OCI-LY7 (cell line): ENCODE data around the gene ZNF804A. TPM values are rescaled to one million over a fixed set of nuclear protein-coding genes. Genes with fewer than 3 reads are reported as not detected.

Experiments
- BruUV-seq: library from RNA; stranded (reverse); fragments of 400-500 nt; replicated peaks from 2 replicates; lab custom pipeline; 2021; lab: Mats Ljungman, UMichigan
- CTCF ChIA-PET: fragments of 300-600 bp; sonication (Branson Sonifier 250); formaldehyde crosslinking; loops from one replicate; lab custom pipeline; 2022; ENCODE audit warnings: antibody characterized with exemption; ENCODE audit not compliant: unreplicated experiment; lab: Charles Lee
- POLR2A ChIA-PET: fragments of 300-600 bp; sonication (Branson Sonifier 250); formaldehyde crosslinking; loops from one replicate; lab custom pipeline; 2022; ENCODE audit warnings: antibody characterized with exemption; lab: Charles Lee
- DNase-seq: peaks from one replicate; pipeline ENCODE4 v3.0.0-alpha.2; 2015; ENCODE audit warnings: low spot score
- H2AFZ ChIP-seq: fragments of 200-600 bp; sonication (generic), shearing (Covaris generic); 2 replicates; pipeline ENCODE4 v1.6.1; 2014; ENCODE audit warnings: mild to moderate bottlenecking, antibody characterized with exemption, low read length, moderate library complexity
- H3K27ac ChIP-seq: fragments of 200-600 bp; sonication (generic); 2 replicates; pipeline ENCODE4 v1.5.1; 2014; ENCODE audit warnings: mixed run types, low read depth, mild to moderate bottlenecking, moderate library complexity, low read length, inconsistent platforms; ENCODE audit not compliant: poor library complexity, severe bottlenecking
- H3K36me3 ChIP-seq: fragments of 200-600 bp; sonication (generic); 2 replicates; pipeline ENCODE4 v1.6.1; 2014; ENCODE audit warnings: mild to moderate bottlenecking, antibody characterized with exemption, low read length, moderate library complexity, mixed read lengths; ENCODE audit not compliant: insufficient read depth
- H3K4me1 ChIP-seq: fragments of 200-600 bp; sonication (generic); 2 replicates; pipeline ENCODE4 v1.5.1; 2014; ENCODE audit warnings: mild to moderate bottlenecking, low read length; ENCODE audit not compliant: insufficient read depth, poor library complexity, severe bottlenecking
- H3K4me2 ChIP-seq: fragments of 200-600 bp; sonication (generic); 2 replicates; pipeline ENCODE4 v1.6.1; 2014; ENCODE audit warnings: mild to moderate bottlenecking, low read length
- H3K4me3 ChIP-seq: fragments of 200-600 bp; sonication (generic); 2 replicates; pipeline ENCODE4 v1.5.1; 2014; ENCODE audit warnings: mild to moderate bottlenecking, low read depth, low read length; ENCODE audit not compliant: poor library complexity, severe bottlenecking
- H3K79me2 ChIP-seq: fragments of 200-600 bp; sonication (generic); 2 replicates; pipeline ENCODE4 v1.6.1; 2016; ENCODE audit warnings: low read depth, mild to moderate bottlenecking, low read length, moderate library complexity, mixed read lengths; ENCODE audit not compliant: insufficient read depth
- H3K9me2 ChIP-seq: fragments of 200-600 bp; sonication (generic); 2 replicates; pipeline ENCODE4 v1.6.1; 2016; ENCODE audit warnings: mild to moderate bottlenecking, low read length, mixed read lengths; ENCODE audit not compliant: insufficient read depth
- H3K9me3 ChIP-seq: fragments of 200-600 bp; sonication (generic); 2 replicates; pipeline ENCODE4 v1.6.1; 2014; ENCODE audit warnings: mild to moderate bottlenecking, mixed run types, low read length, mixed read lengths
- H4K20me1 ChIP-seq: fragments of 200-600 bp; sonication (generic); 2 replicates; pipeline ENCODE4 v1.6.1; 2014; ENCODE audit warnings: mild to moderate bottlenecking, antibody characterized with exemption, low read length, moderate library complexity, mixed read lengths; ENCODE audit not compliant: insufficient read depth
- CTCF ChIP-seq: fragments of 200-600 bp; sonication (generic); conservative IDR thresholded peaks from 2 replicates; pipeline ENCODE4 v1.5.1; 2014; ENCODE audit warnings: mild to moderate bottlenecking, antibody characterized with exemption, low read length, moderate library complexity, mixed read lengths
- EZH2phosphoT487 ChIP-seq: fragments of 200-600 bp; sonication (generic); IDR thresholded peaks from 2 replicates; pipeline ENCODE4 v1.6.1; 2018; ENCODE audit warnings: low read depth, borderline replicate concordance, mild to moderate bottlenecking, mixed run types, antibody characterized with exemption, low read length, moderate library complexity, mixed read lengths
- intact Hi-C: fragments of 100-400 bp; cut with micrococcal nuclease; formaldehyde crosslinking; loops from one replicate; pipeline ENCODE4 v1.10.0; 2022; ENCODE audit not compliant: unreplicated experiment
- total RNA-seq, 2 experiments: library from RNA; depleted of rRNA in 1 of 2; stranded (reverse); fragments of >200 nt in 1 of 2; shearing (Covaris generic) in 1 of 2; gene quantifications; 2 replicates each; pipeline ENCODE4 v1.2.3, GENCODE V29; 2014 to 2022

The ZNF804A gene
- total RNA-seq, 2 experiments from 2014 or later = 14.4 to 19.9 TPM

GRCh38 chr2:184596819-184597411, 1.4 kb upstream of the ZNF804A start:
- Histone ChIP-seq H3K4me2 (peak overlapping the region; percentile 95), H3K79me2 (peaks cover 33% of the 10 kb centered on the region), H3K27ac (peak overlapping the region; percentile 86), H3K4me3 (peak overlapping the region; percentile 93), H2AFZ (peak overlapping the region; percentile 90), H4K20me1 (peaks cover 13% of the 10 kb centered on the region), H3K36me3 (peaks cover 12% of the 10 kb centered on the region), H3K9me3 (no peaks in the 10 kb centered on the region), H3K4me1 (peaks cover 12% of the 10 kb centered on the region), H3K9me2 (no peaks in the 10 kb centered on the region)
- ChIA-PET CTCF (interaction anchor here (1.0 to 1.1 kb wide), 2 partner anchors 11 to 144 kb away, joined by 3 to 5 read pairs; no protein-coding TSS in a partner anchor), POLR2A (interaction anchor here (0.6 to 4.2 kb wide), 20 partner anchors 11 to 1746 kb away, joined by 3 to 30 read pairs (median 4); no protein-coding TSS in a partner anchor)
- DNase-seq = peak; percentile 91
- TF ChIP-seq CTCF (peak; percentile 84), EZH2phosphoT487 (no peak)
- intact Hi-C loops = loop anchor here (5.0 kb wide), 1 partner anchor 235 kb away; no protein-coding TSS in a partner anchor
- no TSS peak for BruUV-seq

DNA sequence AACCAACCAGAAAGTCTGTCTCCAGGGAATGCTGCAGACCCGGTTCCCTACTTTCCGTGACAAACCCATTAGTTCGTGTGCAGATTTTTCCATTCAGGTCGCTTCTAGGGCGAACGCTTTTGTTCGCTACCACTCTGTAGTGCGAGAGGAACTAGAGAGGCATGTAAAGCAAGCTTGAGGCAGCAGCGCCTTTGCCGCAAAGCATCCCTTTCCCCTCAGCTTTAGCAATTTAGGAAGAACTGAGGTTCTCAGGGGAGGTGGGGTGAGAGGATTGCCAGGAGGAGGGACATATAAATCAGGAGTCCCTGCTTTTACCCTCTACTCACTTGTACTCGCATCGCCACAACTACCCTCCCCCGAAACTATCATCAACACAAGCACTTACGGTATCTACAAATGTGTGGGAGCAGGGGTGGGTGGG, 748 bp upstream of the ZNF804A start:
- TF ChIP-seq CTCF (no peak), EZH2phosphoT487 (no peak)
- Histone ChIP-seq H3K27ac (peak overlapping the region; percentile 86), H3K4me3 (peak overlapping the region; percentile 93), H3K9me2 (no peaks in the 10 kb centered on the region), H3K4me2 (peak overlapping the region; percentile 95), H3K79me2 (peaks cover 40% of the 10 kb centered on the region), H3K36me3 (peaks cover 13% of the 10 kb centered on the region), H2AFZ (peak overlapping the region; percentile 90), H3K4me1 (peaks cover 16% of the 10 kb centered on the region), H3K9me3 (no peaks in the 10 kb centered on the region; the same call in 1 of the 2 replicates), H4K20me1 (peaks cover 13% of the 10 kb centered on the region)
- CTCF ChIA-PET = no interaction called here
- POLR2A ChIA-PET = interaction anchor here (0.8 to 4.2 kb wide), 14 partner anchors 10 to 665 kb away, joined by 3 to 30 read pairs (median 6); no protein-coding TSS in a partner anchor
- DNase-seq = peak; percentile 76
- no TSS peak for BruUV-seq
- intact Hi-C loops = loop anchor here (5.0 kb wide), 1 partner anchor 235 kb away; no protein-coding TSS in a partner anchor

DNA sequence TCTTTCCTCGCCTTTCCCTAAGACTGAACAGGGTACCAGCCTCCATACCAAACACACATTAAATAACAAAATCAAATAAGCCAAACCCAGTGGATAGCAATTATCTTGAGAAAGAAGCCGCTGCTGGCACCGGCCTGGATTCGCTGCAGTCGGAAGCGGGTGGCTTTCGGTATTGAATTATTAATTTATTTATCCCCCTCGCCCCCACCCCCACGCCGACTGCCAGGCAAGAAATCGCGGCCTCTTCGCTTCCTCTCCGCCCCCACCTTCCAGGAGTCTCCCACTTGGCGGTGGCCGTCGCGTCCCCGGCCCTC, 370 bp upstream of the ZNF804A start:
- H3K79me2 ChIP-seq = peaks cover 43% of the 10 kb centered on the region
- intact Hi-C loops = loop anchor here (1.0 to 5.0 kb wide), 3 partner anchors 129 to 236 kb away; no protein-coding TSS in a partner anchor
- peak overlapping the region; percentile 95 for H3K4me2 ChIP-seq
- H3K4me3 ChIP-seq = peak overlapping the region; percentile 93
- peaks cover 13% of the 10 kb centered on the region for H4K20me1 ChIP-seq
- H3K4me1 ChIP-seq = peaks cover 16% of the 10 kb centered on the region
- DNase-seq = no peak
- H3K36me3 ChIP-seq = peaks cover 17% of the 10 kb centered on the region
- CTCF ChIA-PET = no interaction called here
- H3K9me3 ChIP-seq = peaks cover 4% of the 10 kb centered on the region; the same call in 1 of the 2 replicates
- TSS peak; percentile 68 for BruUV-seq
- H3K9me2 ChIP-seq = no peaks in the 10 kb centered on the region
- POLR2A ChIA-PET = interaction anchor here (0.9 to 4.2 kb wide), 9 partner anchors 10 to 159 kb away, joined by 3 to 30 read pairs (median 10); no protein-coding TSS in a partner anchor
- TF ChIP-seq EZH2phosphoT487 (no peak), CTCF (0 out of 2 replicates have a peak, but pooled peaks have one; percentile 7)
- peak overlapping the region; percentile 90 for H2AFZ ChIP-seq
- H3K27ac ChIP-seq = peak overlapping the region; percentile 86
